Astrocyte of the cerebellum (primary cell): ENCODE data around the gene PLA2G4A.
A peak's percentile ranks its signal among the peaks of the same experiment; 100 is the strongest.

Experiments
- DNase-seq: peaks from one replicate; pipeline ENCODE4 v3.0.0-alpha.2; 2011; ENCODE audit warnings: low read depth
- H3K4me3 ChIP-seq: 2 replicates; pipeline ENCODE4 v1.5.1; 2011; ENCODE audit warnings: mild to moderate bottlenecking, low read depth, low read length, moderate library complexity
- in situ Hi-C: cut with HindIII; loops from 2 replicates; pipeline ENCODE4 v1.10.0; 2017; ENCODE audit warnings: low sequenced_read_pairs
- TF ChIP-seq, protein P1 (sequence below): IDR thresholded peaks from 2 replicates; pipeline ENCODE4 v1.5.1; 2012; ENCODE audit warnings: low read length, low read depth, moderate library complexity, mild to moderate bottlenecking; ENCODE audit errors: missing control alignments

The PLA2G4A gene

DNA sequence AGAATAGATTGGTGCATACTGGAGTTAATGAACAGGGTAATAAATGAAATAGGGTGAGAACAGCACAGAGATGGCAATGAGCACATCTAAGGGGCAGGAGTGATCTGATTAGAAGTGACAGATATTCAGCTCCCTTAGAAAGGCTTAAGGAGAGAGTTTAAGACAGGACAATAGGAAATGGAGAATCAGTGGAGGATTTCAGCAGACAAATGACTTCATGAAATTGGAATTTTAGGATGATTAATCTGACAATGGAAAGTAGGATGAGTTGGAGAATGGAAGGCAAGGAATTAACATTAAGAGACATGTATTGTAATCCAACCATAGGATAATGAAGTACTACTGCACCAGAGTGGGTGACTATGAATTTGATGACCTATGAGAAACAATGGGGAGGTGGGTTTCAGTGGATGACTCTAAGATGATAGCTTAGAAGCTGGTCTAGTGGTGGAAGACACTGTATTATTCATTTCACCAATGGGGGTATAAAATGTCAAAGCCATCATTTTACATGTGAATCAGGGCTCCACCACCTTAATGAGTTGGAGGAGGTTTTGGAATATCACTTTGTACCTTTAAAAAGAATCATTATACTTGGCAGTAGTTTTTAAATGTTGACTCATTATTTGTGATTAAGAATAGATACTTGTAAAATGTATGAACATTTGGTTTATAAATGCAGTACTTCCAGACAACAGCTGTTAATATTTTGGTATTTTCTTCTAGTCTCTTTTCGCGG lies 139.1 kb downstream of the PLA2G4A start:
- no peak overlapping the region for H3K4me3 ChIP-seq
- no peak for DNase-seq
- TF ChIP-seq, protein P1, sequence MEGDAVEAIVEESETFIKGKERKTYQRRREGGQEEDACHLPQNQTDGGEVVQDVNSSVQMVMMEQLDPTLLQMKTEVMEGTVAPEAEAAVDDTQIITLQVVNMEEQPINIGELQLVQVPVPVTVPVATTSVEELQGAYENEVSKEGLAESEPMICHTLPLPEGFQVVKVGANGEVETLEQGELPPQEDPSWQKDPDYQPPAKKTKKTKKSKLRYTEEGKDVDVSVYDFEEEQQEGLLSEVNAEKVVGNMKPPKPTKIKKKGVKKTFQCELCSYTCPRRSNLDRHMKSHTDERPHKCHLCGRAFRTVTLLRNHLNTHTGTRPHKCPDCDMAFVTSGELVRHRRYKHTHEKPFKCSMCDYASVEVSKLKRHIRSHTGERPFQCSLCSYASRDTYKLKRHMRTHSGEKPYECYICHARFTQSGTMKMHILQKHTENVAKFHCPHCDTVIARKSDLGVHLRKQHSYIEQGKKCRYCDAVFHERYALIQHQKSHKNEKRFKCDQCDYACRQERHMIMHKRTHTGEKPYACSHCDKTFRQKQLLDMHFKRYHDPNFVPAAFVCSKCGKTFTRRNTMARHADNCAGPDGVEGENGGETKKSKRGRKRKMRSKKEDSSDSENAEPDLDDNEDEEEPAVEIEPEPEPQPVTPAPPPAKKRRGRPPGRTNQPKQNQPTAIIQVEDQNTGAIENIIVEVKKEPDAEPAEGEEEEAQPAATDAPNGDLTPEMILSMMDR = no peak
- in situ Hi-C loops = no loop called here

DNA sequence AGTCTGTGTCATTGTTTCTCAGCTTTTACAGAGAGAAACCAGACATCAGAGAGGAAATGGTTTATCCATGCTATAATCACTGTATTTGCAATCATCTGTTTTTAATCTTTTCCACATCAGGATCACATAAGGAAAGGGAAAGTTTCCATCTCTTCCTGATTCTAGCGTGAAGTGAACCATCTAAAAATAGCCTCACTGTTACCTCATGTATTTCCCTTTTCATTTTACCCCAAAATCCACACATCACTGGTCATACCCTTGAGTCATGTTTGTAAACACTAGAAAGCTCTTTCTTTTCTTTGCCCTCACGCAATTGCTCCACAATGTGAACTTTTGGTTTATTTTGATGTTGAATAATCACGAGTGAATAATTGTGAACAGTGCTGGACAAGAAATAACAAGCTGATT lies 146.0 kb downstream of the PLA2G4A start:
- H3K4me3 ChIP-seq = no peak overlapping the region
- in situ Hi-C loops = loop anchor here (25.0 kb wide), 1 partner anchor 487 kb away; no protein-coding TSS in a partner anchor
- peak; percentile 94 for DNase-seq
- TF ChIP-seq, protein P1 = no peak

DNA sequence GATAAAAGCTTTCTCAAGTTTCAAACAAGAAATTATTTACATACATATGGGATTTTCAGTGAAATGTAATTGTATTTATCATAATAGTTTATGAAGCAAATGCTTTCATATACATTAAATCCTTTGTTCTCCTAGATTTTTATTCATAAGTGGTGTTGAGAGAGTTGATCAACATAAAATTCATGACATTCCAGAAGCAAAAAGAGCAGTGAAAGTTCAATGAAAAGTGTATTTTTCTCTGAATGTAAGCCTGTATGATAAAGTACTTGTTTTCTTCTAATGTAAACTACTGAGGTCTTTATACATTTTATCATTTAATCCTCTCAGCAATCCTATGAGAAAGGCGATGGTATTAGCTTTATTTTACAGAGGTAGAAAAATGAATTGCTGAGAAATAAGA lies 146.5 kb downstream of the PLA2G4A start:
- TF ChIP-seq, protein P1 = no peak
- in situ Hi-C loops = loop anchor here (25.0 kb wide), 1 partner anchor 488 kb away; no protein-coding TSS in a partner anchor
- no peak overlapping the region for H3K4me3 ChIP-seq
- DNase-seq = no peak

DNA sequence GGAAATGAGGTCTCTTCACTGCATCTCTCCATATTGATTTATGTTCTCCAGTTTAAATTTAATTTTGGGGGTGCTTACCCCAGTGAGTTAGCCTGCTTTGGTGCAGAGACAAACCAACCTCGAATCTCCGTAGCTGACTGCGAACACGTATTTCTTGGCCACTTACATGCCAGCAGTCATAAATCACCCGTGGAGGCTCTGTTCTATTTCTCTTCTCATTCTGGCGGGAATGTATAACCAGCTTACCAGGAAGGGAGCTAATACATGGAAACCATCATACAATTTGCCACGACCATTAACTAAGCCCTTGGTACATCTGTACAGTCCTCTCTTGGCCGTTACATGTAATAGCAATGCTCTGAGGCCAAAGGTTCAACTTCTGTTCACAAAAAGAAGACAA lies 148.0 kb downstream of the PLA2G4A start:
- no peak for DNase-seq
- H3K4me3 ChIP-seq = no peak overlapping the region
- TF ChIP-seq, protein P1 = no peak
- in situ Hi-C loops = loop anchor here (25.0 kb wide), 1 partner anchor 489 kb away; no protein-coding TSS in a partner anchor

DNA sequence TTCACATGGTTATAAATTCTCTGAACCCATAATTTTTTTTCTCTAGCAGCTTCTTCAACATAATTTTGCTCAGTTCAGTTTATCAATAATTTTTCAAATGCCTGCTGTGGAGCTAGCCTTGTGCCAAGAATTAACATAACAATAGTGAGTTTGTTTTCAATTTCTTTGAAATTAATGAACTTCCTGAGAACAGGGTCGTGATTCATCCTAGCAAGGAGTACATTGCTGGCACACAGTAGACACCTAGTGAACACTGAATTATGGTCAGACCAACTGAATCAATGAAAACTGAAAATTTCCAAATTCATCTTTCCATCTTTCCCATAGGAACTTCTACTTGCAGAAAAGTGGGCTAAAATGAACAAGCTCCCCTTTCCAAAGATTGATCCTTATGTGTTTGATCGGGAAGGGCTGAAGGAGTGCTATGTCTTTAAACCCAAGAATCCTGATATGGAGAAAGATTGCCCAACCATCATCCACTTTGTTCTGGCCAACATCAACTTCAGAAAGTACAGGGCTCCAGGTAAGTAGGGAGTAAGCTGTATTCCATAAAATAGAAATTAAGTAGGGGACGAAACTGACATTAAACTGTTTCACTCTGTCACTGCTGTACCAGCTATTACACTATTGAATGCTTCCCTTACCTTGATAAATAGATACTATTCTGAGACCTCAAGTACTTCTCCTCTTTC lies 148.7 kb downstream of the PLA2G4A start:
- TF ChIP-seq, protein P1 = no peak
- H3K4me3 ChIP-seq = no peak overlapping the region
- DNase-seq = peak; percentile 42
- in situ Hi-C loops = loop anchor here (25.0 kb wide), 1 partner anchor 490 kb away; no protein-coding TSS in a partner anchor

DNA sequence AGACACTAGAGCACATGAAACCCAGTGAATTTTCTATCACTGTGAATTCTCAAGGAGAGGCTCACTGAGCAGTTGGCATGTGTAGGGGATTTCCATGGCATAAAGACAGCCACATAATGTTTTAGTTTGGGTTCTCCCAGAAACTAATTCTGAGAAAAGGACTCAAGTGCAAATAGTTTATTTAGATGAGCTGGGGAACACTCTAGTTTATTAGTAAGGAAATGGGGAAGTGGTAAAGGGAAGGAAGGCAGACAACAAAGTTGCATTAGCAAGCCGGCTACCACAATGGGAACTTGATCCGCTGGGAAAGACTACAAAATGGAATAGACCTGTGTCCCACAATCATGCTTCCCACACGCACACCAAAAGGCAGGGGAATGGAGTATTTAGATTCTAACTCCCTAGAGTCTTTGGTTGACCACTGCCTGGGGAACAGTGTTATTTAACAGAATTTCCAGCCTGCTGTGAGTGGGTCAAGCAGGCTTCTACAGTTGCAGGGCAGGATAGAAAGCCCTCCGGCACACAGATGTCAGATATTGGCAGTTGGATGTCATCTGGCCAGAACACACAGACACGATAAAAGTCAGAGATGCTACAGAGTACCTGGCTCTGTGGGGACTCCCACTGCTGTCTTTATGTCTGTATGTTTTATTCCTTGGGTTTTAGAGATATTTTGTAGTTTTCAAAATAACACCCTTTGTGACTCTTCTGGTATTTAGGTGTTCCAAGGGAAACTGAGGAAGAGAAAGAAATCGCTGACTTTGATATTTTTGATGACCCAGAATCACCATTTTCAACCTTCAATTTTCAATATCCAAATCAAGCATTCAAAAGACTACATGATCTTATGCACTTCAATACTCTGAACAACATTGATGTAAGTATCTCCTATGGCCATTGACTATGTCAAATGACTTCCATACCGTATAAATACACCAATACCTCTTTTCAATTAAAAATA lies 150.1 kb downstream of the PLA2G4A start:
- DNase-seq = no peak
- no peak overlapping the region for H3K4me3 ChIP-seq
- in situ Hi-C loops = loop anchor here (25.0 kb wide), 1 partner anchor 492 kb away; no protein-coding TSS in a partner anchor
- TF ChIP-seq, protein P1 = no peak
